HCT116 (cell line): ENCODE data around the gene SECISBP2. TPM values are rescaled to one million over a fixed set of nuclear protein-coding genes. Genes with fewer than 3 reads are reported as not detected.

Source experiments
- ATAC-seq: fragments of 200-7000 bp; cut with Tn5 transposase; 2 replicates; pipeline ENCODE4 v1.9.1; 2020; ENCODE audit warnings: mild to moderate bottlenecking, moderate library complexity
- BruUV-seq: library from RNA; stranded (reverse); fragments of 400-500 nt; replicated peaks from 2 replicates; lab custom pipeline; 2021; lab: Mats Ljungman, UMichigan
- CTCF ChIA-PET: fragments of 300-600 bp; sonication (Branson Sonifier 250); formaldehyde crosslinking; loops from one replicate; lab custom pipeline; 2021; ENCODE audit warnings: antibody characterized with exemption; lab: Charles Lee
- POLR2A ChIA-PET: fragments of 300-600, 350-600 bp; sonication (Branson Sonifier 250); formaldehyde crosslinking; loops from one replicate; lab custom pipeline; 2021; ENCODE audit warnings: antibody characterized with exemption; lab: Charles Lee
- RAD21 ChIA-PET, 2 experiments: fragments of 300-600 bp; sonication (Branson Sonifier 250); formaldehyde crosslinking; loops; one replicate each; lab custom pipeline; 2023; ENCODE audit warnings: low total read pairs in 2 of 2; ENCODE audit not compliant: uncharacterized antibody in 2 of 2, unreplicated experiment in 2 of 2, low non-redundant PET in 1 of 2; lab: Charles Lee
- DNase-seq: peaks from one replicate; pipeline ENCODE4 v3.0.0-alpha.2; 2010; ENCODE audit warnings: low read depth, low spot score
- H2AFZ ChIP-seq: fragments of 200-600 bp; shearing (Covaris generic), sonication (generic); 2 replicates; pipeline ENCODE4 v1.6.1; 2017; ENCODE audit warnings: low read depth, mixed run types, mixed read lengths, antibody characterized with exemption, low read length; ENCODE audit not compliant: poor library complexity, severe bottlenecking
- H3K27ac ChIP-seq: 2 replicates; pipeline ENCODE4 v1.5.1; 2012; ENCODE audit warnings: low read depth, low read length
- H3K27me3 ChIP-seq: fragments of 200-600 bp; sonication (generic); 2 replicates; pipeline ENCODE4 v1.6.1; 2016; ENCODE audit warnings: mixed run types, low read length, mixed read lengths; ENCODE audit not compliant: insufficient read depth
- H3K36me3 ChIP-seq, 2 experiments: fragments of 200-500 bp in 1 of 2; fragments of 200-600 bp in 1 of 2; sonication (Bioruptor generic) in 1 of 2; sonication (generic) in 1 of 2; 2 replicates each; pipeline versions ENCODE4 v1.5.1 to v1.6.1; 2014 to 2016; ENCODE audit warnings: low read length in 2 of 2, inconsistent platforms in 1 of 2, mixed read lengths in 1 of 2, mixed run types in 1 of 2; ENCODE audit not compliant: insufficient read depth in 2 of 2, control insufficient read depth in 1 of 2
- H3K4me1 ChIP-seq, 2 experiments: fragments of 200-600 bp in 1 of 2; sonication (generic) in 1 of 2; 2 replicates each; pipeline versions ENCODE4 v1.5.1 to v1.6.1; 2012 to 2017; ENCODE audit warnings: low read length in 2 of 2, inconsistent platforms in 1 of 2, mild to moderate bottlenecking in 1 of 2, mixed read lengths in 1 of 2, mixed run types in 1 of 2, moderate library complexity in 1 of 2; ENCODE audit not compliant: insufficient read depth in 2 of 2, control insufficient read depth in 1 of 2
- H3K4me2 ChIP-seq: fragments of 200-600 bp; sonication (generic); 2 replicates; pipeline ENCODE4 v1.6.1; 2017; ENCODE audit warnings: mixed run types, low read length, mixed read lengths
- H3K4me3 ChIP-seq, 2 experiments: fragments of 200-600 bp in 1 of 2; sonication (generic) in 1 of 2; replicated peaks in 1 of 2; 2 replicates each; pipeline ENCODE4 v1.5.1; 2011 to 2016; ENCODE audit warnings: low read length in 2 of 2, control low read depth in 1 of 2, low read depth in 1 of 2, mild to moderate bottlenecking in 1 of 2, mixed read lengths in 1 of 2, mixed run types in 1 of 2
- H3K79me2 ChIP-seq: fragments of 200-600 bp; sonication (generic); 2 replicates; pipeline ENCODE4 v1.6.1; 2017; ENCODE audit warnings: mild to moderate bottlenecking, mixed run types, low read length, moderate library complexity, mixed read lengths; ENCODE audit not compliant: insufficient read depth
- H3K9ac ChIP-seq: fragments of 200-600 bp; sonication (generic); 2 replicates; pipeline ENCODE4 v1.6.1; 2016; ENCODE audit warnings: low read length, mixed read lengths
- H3K9me2 ChIP-seq: fragments of 200-600 bp; sonication (generic), shearing (Covaris generic); 2 replicates; pipeline ENCODE4 v1.6.1; 2017; ENCODE audit warnings: mixed run types, mild to moderate bottlenecking, moderate library complexity; ENCODE audit not compliant: insufficient read depth
- H3K9me3 ChIP-seq, 2 experiments: fragments of 200-500 bp in 1 of 2; fragments of 200-600 bp in 1 of 2; sonication (Bioruptor generic) in 1 of 2; sonication (generic) in 1 of 2; 2 replicates each; pipeline ENCODE4 v1.6.1; 2014 to 2017; ENCODE audit warnings: low read length in 2 of 2, mixed read lengths in 2 of 2, inconsistent platforms in 1 of 2, low read depth in 1 of 2, mild to moderate bottlenecking in 1 of 2, mixed run types in 1 of 2, moderate library complexity in 1 of 2; ENCODE audit not compliant: control insufficient read depth in 1 of 2, insufficient read depth in 1 of 2
- H4K20me1 ChIP-seq: fragments of 200-600 bp; sonication (generic), shearing (Covaris generic); 2 replicates; pipeline ENCODE4 v1.6.1; 2017; ENCODE audit warnings: mixed run types, mild to moderate bottlenecking, moderate library complexity; ENCODE audit not compliant: insufficient read depth
- ATF3 ChIP-seq: IDR thresholded peaks from 2 replicates; pipeline ENCODE4 v1.6.1; 2012
- CTCF ChIP-seq, 3 experiments: fragments of 200-600 bp in 1 of 3; sonication (generic) in 1 of 3; IDR thresholded peaks in 2 of 3; conservative IDR thresholded peaks in 1 of 3; 2 replicates each; pipeline ENCODE4 v1.5.1; 2012 to 2017; ENCODE audit warnings: low read depth in 2 of 3, low read length in 2 of 3, antibody characterized with exemption in 1 of 3, borderline replicate concordance in 1 of 3, control low read depth in 1 of 3, mild to moderate bottlenecking in 1 of 3, mixed read lengths in 1 of 3, mixed run types in 1 of 3, moderate library complexity in 1 of 3; ENCODE audit not compliant: insufficient read depth in 1 of 3
- EGR1 ChIP-seq: IDR thresholded peaks from 2 replicates; pipeline ENCODE4 v1.6.1; 2012; ENCODE audit warnings: low read depth
- JUND ChIP-seq: IDR thresholded peaks from 2 replicates; pipeline ENCODE4 v1.6.1; 2012
- MAX ChIP-seq: IDR thresholded peaks from 2 replicates; pipeline ENCODE4 v1.6.1; 2012
- POLR2A ChIP-seq: IDR thresholded peaks from 2 replicates; pipeline ENCODE4 v1.7.0; 2011; ENCODE audit warnings: borderline replicate concordance; ENCODE audit not compliant: insufficient read depth, insufficient read length; ENCODE audit errors: extremely low read depth
- RAD21 ChIP-seq: IDR thresholded peaks from 2 replicates; pipeline ENCODE4 v1.6.1; 2012; ENCODE audit warnings: low read depth, mild to moderate bottlenecking
- REST ChIP-seq: IDR thresholded peaks from 2 replicates; pipeline ENCODE4 v1.6.1; 2012; ENCODE audit warnings: low read depth
- SRF ChIP-seq: IDR thresholded peaks from 2 replicates; pipeline ENCODE4 v1.6.1; 2012; ENCODE audit warnings: low read depth
- ZBTB33 ChIP-seq: IDR thresholded peaks from 2 replicates; pipeline ENCODE4 v1.6.1; 2011; ENCODE audit warnings: mild to moderate bottlenecking, low read length, moderate library complexity; ENCODE audit not compliant: insufficient replicate concordance; ENCODE audit errors: extremely low read depth
- intact Hi-C: fragments of 100-400 bp; cut with micrococcal nuclease; formaldehyde crosslinking; loops from 2 replicates; pipeline ENCODE4 v1.10.0; 2022
- total RNA-seq: library from RNA; stranded (reverse); gene quantifications from one replicate; pipeline ENCODE4 v1.2.1, GENCODE V29; 2021; ENCODE audit not compliant: unreplicated experiment

SECISBP2 gene
- total RNA-seq, 1 experiment from 2014 or later: 41.6 TPM

DNA sequence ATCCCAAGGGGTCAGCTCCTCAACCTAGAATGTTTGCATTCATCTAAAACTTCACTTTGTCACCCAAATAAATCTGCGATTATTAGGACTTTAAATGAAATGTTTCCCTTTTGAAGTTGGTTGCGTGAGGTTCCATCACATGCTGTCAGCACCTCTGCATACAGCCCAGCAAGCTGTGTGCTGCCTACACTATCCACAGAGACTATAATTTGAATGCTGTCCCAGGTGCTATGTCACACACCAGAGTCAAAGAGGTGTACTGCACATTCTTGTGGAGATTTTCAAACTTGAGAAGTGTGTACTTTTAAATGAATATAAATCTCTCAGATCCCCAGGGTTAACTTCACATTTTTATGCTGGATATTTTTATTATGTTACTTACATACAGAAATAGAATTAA is 26.6 kb upstream of the SECISBP2 start:
- CTCF ChIA-PET: no interaction called here
- Histone ChIP-seq H3K4me3 (no peak overlapping the region), H3K27ac (no peak overlapping the region)
- TF ChIP-seq SRF (no peak), REST (no peak), RAD21 (no peak), JUND (no peak), POLR2A (no peak), ATF3 (no peak), ZBTB33 (no peak), CTCF (IDR thresholded peaks at IDR 0.05 in 2 of 3, conservative IDR thresholded peaks at IDR 0.05 in 1 of 3; ENCODE audit: borderline replicate concordance in 1 of 3, insufficient read depth in 1 of 3, low read depth in 2 of 3, low read length in 2 of 3) (no peak), MAX (no peak), EGR1 (no peak)
- TF ChIP-seq, all 23 proteins: peak for 0
- H3K36me3 ChIP-seq: no peaks in the 10 kb centered on the region
- POLR2A ChIA-PET: no interaction called here
- no peaks in the 10 kb centered on the region for H3K79me2 ChIP-seq
- BruUV-seq: no TSS peak
- H3K27me3 ChIP-seq: no peaks in the 10 kb centered on the region
- no peak for ATAC-seq
- no peaks in the 10 kb centered on the region for H3K4me1 ChIP-seq
- no peak overlapping the region for H2AFZ ChIP-seq
- H3K9ac ChIP-seq: no peak overlapping the region
- H3K4me2 ChIP-seq: no peak overlapping the region
- no peaks in the 10 kb centered on the region for H3K9me2 ChIP-seq
- intact Hi-C loops: no loop called here
- RAD21 ChIA-PET: no interaction called here
- H3K9me3 ChIP-seq: no peaks in the 10 kb centered on the region
- DNase-seq: no peak
- H4K20me1 ChIP-seq: no peaks in the 10 kb centered on the region
